WTC11 (cell line): ENCODE results near the gene EWSR1.

Source experiments
- CBFB ChIP-seq: sonication (generic); formaldehyde crosslinking; IDR thresholded peaks from 2 replicates; pipeline ENCODE4 v1.8.1; 2022; ENCODE audit warnings: mild to moderate bottlenecking, low read depth, missing genetic modification reagents
- CREM ChIP-seq: sonication (generic); formaldehyde crosslinking; IDR thresholded peaks from 2 replicates; pipeline ENCODE4 v1.8.1; 2022; ENCODE audit warnings: mild to moderate bottlenecking, missing genetic modification reagents, moderate library complexity
- CTCF ChIP-seq: fragments of 200-600 bp; IDR thresholded peaks from 2 replicates; pipeline ENCODE4 v1.8.0; 2022; ENCODE audit warnings: antibody characterized with exemption
- E2F1 ChIP-seq: sonication (generic); formaldehyde crosslinking; IDR thresholded peaks from 2 replicates; pipeline ENCODE4 v1.8.0; 2022; ENCODE audit warnings: mild to moderate bottlenecking, missing genetic modification reagents
- FOXJ3 ChIP-seq: sonication (generic); formaldehyde crosslinking; IDR thresholded peaks from 2 replicates; pipeline ENCODE4 v1.9.0; 2021; ENCODE audit warnings: missing genetic modification reagents, mild to moderate bottlenecking, borderline replicate concordance
- FOXP1 ChIP-seq: sonication (generic); formaldehyde crosslinking; IDR thresholded peaks from 2 replicates; pipeline ENCODE4 v1.8.0; 2022; ENCODE audit warnings: missing genetic modification reagents, mild to moderate bottlenecking, moderate library complexity, borderline replicate concordance
- FOXP4 ChIP-seq: sonication (generic); formaldehyde crosslinking; IDR thresholded peaks from 2 replicates; pipeline ENCODE4 v1.8.0; 2022; ENCODE audit warnings: mild to moderate bottlenecking, missing genetic modification reagents
- JUN ChIP-seq: sonication (generic); formaldehyde crosslinking; IDR thresholded peaks from 2 replicates; pipeline ENCODE4 v1.8.0; 2023; ENCODE audit warnings: mild to moderate bottlenecking, missing genetic modification reagents
- NR1H2 ChIP-seq: sonication (generic); formaldehyde crosslinking; IDR thresholded peaks from 2 replicates; pipeline ENCODE4 v1.9.0; 2021; ENCODE audit warnings: mild to moderate bottlenecking, moderate library complexity, missing genetic modification reagents
- RELA ChIP-seq: sonication (generic); formaldehyde crosslinking; IDR thresholded peaks from 2 replicates; pipeline ENCODE4 v1.8.1; 2022; ENCODE audit warnings: missing genetic modification reagents, mild to moderate bottlenecking, borderline replicate concordance
- SMAD4 ChIP-seq: sonication (generic); formaldehyde crosslinking; IDR thresholded peaks from 2 replicates; pipeline ENCODE4 v1.8.0; 2022; ENCODE audit warnings: mild to moderate bottlenecking, missing genetic modification reagents
- SP1 ChIP-seq: sonication (generic); formaldehyde crosslinking; conservative IDR thresholded peaks from 2 replicates; pipeline ENCODE4 v1.8.1; 2022; ENCODE audit warnings: missing genetic modification reagents
- ZNF232 ChIP-seq: sonication (generic); formaldehyde crosslinking; IDR thresholded peaks from 2 replicates; pipeline ENCODE4 v1.8.0; 2022; ENCODE audit warnings: mild to moderate bottlenecking, missing genetic modification reagents
- ZNF263 ChIP-seq: sonication (generic); formaldehyde crosslinking; IDR thresholded peaks from 2 replicates; pipeline ENCODE4 v1.8.1; 2022; ENCODE audit warnings: low read depth, mild to moderate bottlenecking, moderate library complexity, missing genetic modification reagents

- TF ChIP-seq RELA (CRISPR knock-in tag) = no peak
- TF ChIP-seq SMAD4 (CRISPR knock-in tag) = no peak
- no peak for TF ChIP-seq JUN (CRISPR knock-in tag)
- TF ChIP-seq CTCF = no peak
- no peak for TF ChIP-seq CBFB
- no peak for TF ChIP-seq SP1 (CRISPR knock-in tag)
- no peak for TF ChIP-seq NR1H2
- TF ChIP-seq FOXJ3 (CRISPR knock-in tag) = no peak
- no peak for TF ChIP-seq ZNF232 (CRISPR knock-in tag)
- TF ChIP-seq CREM (CRISPR knock-in tag) = no peak
- no peak for TF ChIP-seq E2F1 (CRISPR knock-in tag)
- no peak for TF ChIP-seq FOXP1 (CRISPR knock-in tag)
- TF ChIP-seq FOXP4 (CRISPR knock-in tag) = no peak
- TF ChIP-seq ZNF263 (CRISPR knock-in tag) = no peak
These were observed 9.9 kb downstream of the EWSR1 start for GRCh38 chr22:29277927-29278326.
